HG03354 (cell line): Measurements from ENCODE around the gene HOXB8.

ENCODE experiments used
- ATAC-seq: cut with Tn5 transposase; IDR thresholded peaks from one replicate; pipeline ENCODE4 v1.9.1; 2021; ENCODE audit warnings: mild to moderate bottlenecking; ENCODE audit not compliant: unreplicated experiment, poor library complexity, severe bottlenecking

The HOXB8 gene

GRCh38 chr17:48612456-48612853, 2.6 kb downstream of the HOXB8 start:
- no peak for ATAC-seq

GRCh38 chr17:48611681-48612455, 3.2 kb downstream of the HOXB8 start:
- ATAC-seq = no peak

DNA sequence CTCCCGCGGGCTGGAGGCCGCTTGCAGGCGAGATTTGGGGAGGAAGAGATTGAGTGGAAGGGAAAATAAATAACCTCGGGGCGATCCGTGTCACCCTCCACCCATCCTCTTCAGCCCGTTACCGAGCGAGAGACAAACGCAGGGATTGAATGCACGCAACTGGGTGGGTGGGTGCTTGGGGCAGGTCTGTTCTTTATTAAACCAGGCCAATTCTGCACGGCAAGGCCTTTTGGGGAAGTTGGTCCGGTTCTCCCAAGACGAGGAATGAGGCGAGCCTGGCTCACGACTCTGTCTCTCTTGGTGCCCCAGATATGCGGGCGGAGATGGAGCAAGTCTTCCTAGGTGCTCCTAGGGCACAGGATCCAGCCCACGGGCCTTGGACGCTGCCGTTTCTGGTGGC, 3.9 kb downstream of the HOXB8 start:
- ATAC-seq = peak; percentile 10

DNA sequence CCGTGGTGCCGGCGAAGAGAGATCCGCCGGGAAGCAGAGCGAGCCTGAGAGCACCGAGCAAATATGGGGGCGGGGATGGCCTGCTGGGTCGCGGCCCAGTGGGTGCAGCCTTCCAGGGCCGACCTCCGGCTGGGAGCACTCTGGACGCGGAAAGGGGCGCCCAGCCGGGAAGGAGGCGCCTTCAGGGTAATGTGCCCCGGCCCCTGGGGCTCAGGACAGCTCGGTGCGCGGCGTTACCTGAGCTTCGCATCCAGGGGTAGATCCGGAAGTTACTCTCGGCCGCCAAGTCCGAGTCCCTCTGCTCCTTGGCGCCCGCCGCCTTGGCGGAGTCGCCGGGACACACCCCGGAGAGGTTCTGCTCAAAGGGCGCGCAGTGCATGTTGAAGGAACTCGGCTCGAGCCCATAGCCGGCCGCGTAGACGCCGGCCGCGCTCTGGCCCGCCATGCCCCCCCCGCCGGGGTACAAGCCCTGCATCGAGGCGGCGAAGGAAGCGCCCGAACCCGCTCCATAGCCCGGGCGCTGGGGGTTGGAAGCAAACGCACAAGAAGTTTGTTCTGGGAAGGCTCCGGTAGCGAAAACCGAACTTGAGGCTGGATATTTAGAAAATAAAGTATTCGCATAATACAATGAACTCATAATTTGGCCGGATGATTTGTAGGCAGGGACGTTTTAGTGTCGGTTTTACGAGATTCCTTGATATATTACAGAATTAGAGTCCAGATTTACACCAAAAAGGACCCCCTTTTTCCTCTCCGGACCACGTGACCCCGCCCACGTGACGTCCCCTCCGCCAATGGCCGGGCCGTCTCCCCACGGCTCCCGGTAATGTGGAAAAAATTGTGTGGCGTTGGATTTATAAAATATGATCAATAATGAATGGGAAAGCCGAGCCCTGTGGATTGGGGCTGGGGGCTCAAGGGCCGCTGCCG, 4.5 kb downstream of the HOXB8 start, which contains the start of gene HOXB7:
HOXB7 (minus strand) TSS at position 736 of the 930 bp plus-strand sequence; CDS start at position 637, 99 bp downstream.
- peak; percentile 49 for ATAC-seq

GRCh38 chr17:48609759-48610281, 5.3 kb downstream of the HOXB8 start:
- no peak for ATAC-seq

- ATAC-seq = no peak
These were observed 6.1 kb downstream of the HOXB8 start for GRCh38 chr17:48609033-48609432.

GRCh38 chr17:48608494-48608834, 6.6 kb downstream of the HOXB8 start:
- ATAC-seq = no peak

- no peak for ATAC-seq
These were observed 8.0 kb downstream of the HOXB8 start for GRCh38 chr17:48606892-48607614.

DNA sequence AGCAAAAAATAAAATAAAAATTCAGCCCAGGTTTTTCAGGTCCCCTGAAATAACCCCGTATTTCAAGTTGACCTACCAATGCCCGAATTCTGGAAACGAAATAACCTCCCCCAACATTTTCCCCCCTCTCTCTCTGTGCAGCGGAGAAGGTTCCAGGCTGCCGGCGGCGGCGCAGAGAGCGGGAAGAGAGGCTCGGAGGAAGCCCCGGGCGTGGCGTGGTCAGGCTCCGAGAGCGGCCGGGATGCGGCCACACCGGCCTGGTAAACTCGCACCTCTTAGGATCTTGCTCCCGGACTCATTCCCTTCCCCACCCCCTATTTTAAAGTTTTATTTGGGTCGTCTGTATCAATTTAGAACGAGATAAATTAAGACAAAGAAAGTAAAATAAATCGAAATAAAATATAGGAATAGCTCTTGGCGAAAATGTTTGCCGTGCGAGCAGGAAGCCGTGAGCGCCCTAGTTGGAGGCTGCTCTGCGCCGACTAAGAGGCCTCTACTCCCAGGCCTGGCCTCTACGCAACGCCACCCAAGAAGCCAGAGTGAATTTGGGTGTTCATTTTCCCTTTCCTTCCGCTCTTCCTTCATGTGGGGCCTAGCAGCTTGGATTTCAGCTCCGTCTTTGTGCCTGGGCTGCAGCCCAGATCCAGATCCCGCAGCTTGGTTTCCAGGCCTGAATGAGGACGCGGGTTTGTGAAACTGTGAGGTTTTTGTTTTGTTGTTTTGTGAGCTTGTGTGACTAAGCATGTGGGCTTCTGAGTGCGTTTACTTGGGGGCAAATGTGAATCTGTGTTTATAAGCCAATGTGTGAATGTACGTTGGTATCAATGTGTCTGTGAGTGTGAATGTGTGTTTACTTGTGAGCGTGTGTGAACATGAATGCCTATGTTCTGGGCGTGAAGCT, 8.9 kb downstream of the HOXB8 start:
- no peak for ATAC-seq

- ATAC-seq = no peak
These were observed 9.6 kb downstream of the HOXB8 start for GRCh38 chr17:48605409-48605919.

- no peak for ATAC-seq
These were observed 10.2 kb downstream of the HOXB8 start, which contains the start of gene HOXB6 for GRCh38 chr17:48604770-48605329. TSS of gene HOXB6 (minus strand) at chr17:48604986. CDS start at chr17:48598150, 6,836 bp downstream.

GRCh38 chr17:48603959-48604769, 10.9 kb downstream of the HOXB8 start:
- no peak for ATAC-seq

DNA sequence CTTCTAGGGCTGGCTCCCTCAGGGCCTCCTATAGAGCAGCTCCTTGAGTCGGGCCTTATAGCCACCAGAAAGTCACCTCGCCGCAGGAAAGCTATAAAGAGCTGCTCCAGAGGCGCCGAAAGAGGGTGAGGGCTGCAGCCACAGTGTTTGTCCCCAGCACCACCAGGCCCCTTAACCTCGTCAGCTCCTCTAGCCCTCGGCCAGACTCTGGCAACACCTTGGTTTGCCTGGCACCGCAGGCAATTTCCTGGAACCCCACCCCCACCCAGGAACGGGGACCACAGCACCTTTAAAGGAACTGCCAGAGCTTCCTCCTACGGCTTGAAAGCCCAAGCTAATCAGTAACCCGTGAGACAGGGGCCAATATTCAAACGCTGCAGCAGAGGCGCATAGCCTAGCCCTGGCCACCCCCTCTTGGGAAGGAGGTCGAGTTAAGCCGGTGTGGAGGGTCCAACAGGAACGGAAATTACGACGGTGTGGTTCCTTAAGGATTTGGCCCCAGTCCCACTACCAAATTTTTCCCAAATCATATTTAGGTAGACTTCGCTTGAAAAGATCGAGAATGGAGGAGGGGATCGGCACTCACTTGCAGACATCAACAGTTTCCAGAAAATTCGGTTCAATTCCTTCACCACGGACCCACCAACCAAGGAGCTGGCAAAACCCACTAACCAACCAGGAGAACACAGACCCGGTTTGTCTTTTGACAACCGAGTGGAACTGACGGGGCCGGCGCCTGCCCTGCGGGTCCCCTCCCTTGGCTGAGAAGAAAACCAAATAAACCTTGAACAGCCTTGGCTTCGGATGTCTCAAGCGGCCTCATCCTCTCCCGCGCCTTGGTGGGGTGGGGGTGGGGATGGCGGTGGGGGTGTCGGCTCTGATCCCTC, 13.3 kb downstream of the HOXB8 start:
- no peak for ATAC-seq

GRCh38 chr17:48601207-48601538, 13.9 kb downstream of the HOXB8 start:
- no peak for ATAC-seq

- ATAC-seq = no peak
These were observed 14.6 kb downstream of the HOXB8 start for GRCh38 chr17:48600244-48601098.

DNA sequence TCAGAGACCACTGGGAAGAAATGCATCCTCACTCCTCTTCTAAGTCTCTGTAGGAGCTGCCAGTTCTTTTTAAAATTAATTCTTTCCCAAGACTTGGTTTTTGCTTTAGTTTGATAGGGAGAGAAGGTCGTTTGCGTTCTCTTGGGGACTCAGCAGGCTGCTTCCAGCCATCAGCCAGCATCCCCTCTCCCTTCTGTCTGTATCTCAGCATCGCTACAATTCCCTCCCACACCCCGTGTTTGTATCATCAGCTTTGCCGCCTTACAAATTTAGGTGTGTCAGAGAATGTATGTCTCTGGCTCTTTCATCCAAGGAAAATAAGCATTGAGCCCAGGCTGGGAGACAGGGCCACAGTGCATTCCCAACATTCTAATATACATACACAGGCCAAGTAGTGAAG, 15.7 kb downstream of the HOXB8 start:
- ATAC-seq = no peak
